ENCODE data around the gene TM7SF2. TPM values are rescaled to one million over a fixed set of nuclear protein-coding genes. Genes with fewer than 3 reads are reported as not detected.

Gene TM7SF2
- total and polyA plus RNA-seq, 2 of the 8 experiments (the other 6 are each of a cell fraction or from before 2014, with no cell fraction given) = 40.1 to 96.0 TPM

DNA sequence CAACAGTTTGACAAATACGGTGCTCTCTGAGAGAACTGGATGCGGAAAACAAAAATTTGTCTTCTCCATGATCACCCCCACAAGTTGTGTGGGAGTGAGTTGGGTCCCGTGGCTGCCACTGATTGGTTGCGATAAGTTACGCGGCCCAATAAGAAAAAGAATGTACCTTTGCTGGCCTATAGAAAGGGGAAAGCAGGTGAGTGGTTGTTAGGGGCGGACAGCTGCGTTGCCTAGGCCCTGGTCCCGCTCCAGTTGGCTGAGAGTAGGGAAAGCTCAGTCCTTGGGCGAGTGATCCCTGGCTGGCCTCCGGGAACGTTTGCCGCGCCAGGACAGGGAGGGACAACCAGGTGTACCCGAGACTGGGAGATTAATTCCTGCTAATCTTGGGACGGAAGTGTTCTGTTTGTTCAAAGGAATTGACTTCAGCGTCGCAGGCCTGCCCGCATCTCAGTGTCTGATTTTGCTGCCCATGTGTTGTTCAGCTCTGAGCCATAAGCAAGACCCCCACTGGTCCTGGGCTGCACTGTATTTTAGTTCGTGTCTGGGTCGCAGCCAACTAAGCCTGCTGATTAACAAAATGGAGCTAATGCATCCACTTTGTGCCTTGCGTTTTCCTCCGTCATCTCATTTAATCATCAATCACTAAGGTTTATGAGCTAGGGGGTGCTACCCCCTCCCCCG, 23.4 kb downstream of the TM7SF2 start:
- FAIRE-seq (peak; percentile 89), DNase-seq (ENCODE audit: low read depth in 1 of 2, low spot score in 2 of 2) (peak; percentile 75 to 88)
- Histone ChIP-seq H4K20me1 (replicated peaks in 1 of 2; ENCODE audit: control insufficient read depth in 1 of 2, insufficient read depth in 2 of 2, low read length in 2 of 2) (peaks cover 0 to 9% of the 10 kb centered on the region in 2 experiments), H2AK5ac (ENCODE audit: low read depth, low read length) (no peak overlapping the region), H4K91ac (replicated peaks; ENCODE audit: insufficient read length, low read length) (peak overlapping the region; percentile 77), H3K27me3 (replicated peaks in 1 of 4; ENCODE audit: control insufficient read depth in 3 of 4, extremely low read depth in 1 of 4, insufficient read depth in 3 of 4, low read length in 3 of 4) (no peaks in the 10 kb centered on the region), H3K4me1 (replicated peaks in 1 of 4; ENCODE audit: control insufficient read depth in 3 of 4, insufficient read depth in 4 of 4, low read length in 3 of 4) (peaks cover 0 to 13% (median 7%) of the 10 kb centered on the region in 4 experiments; a peak in 6 of 7 replicates), H3K23ac (ENCODE audit: insufficient read length) (no peak overlapping the region), H3K9ac (replicated peaks in 1 of 4; ENCODE audit: extremely low read depth in 1 of 4, low read depth in 3 of 4, low read length in 3 of 4) (peak overlapping the region in 3 of 4 experiments; percentile 97 to 99 (median 98); a peak in 6 of 7 replicates), H3K18ac (ENCODE audit: extremely low read depth, low read length) (peak overlapping the region; percentile 84), H3K27ac (ENCODE audit: low read depth, low read length) (peak overlapping the region; percentile 99), H3K36me3 (ENCODE audit: control insufficient read depth in 2 of 4, insufficient read depth in 4 of 4, low read length in 3 of 4) (peaks cover 7 to 20% (median 17%) of the 10 kb centered on the region in 4 experiments; a peak in 6 of 8 replicates), H3K14ac (ENCODE audit: insufficient read length) (no peak overlapping the region), H3K4ac (replicated peaks; ENCODE audit: insufficient read length, low read depth, low read length) (peak overlapping the region; percentile 63), H3K56ac (replicated peaks; ENCODE audit: insufficient read length, low read depth, low read length) (peak overlapping the region; percentile 85), H2BK12ac (ENCODE audit: low read depth, low read length) (peak overlapping the region; percentile 100; the same call in 1 of the 2 replicates), H2BK5ac (ENCODE audit: low read depth, low read length) (peak overlapping the region; percentile 100), H3K4me3 (ENCODE audit: extremely low read depth in 1 of 4, insufficient read depth in 2 of 4, low read depth in 3 of 4, low read length in 4 of 4) (peak overlapping the region; percentile 84 to 94 (median 88)), H3K4me2 (ENCODE audit: insufficient read depth in 1 of 2, low read depth in 2 of 2, low read length in 2 of 2) (peak overlapping the region; percentile 77 to 91), H2BK15ac (ENCODE audit: low read length) (no peak overlapping the region), H3K79me1 (ENCODE audit: low read depth, low read length) (peaks cover 3% of the 10 kb centered on the region; the same call in 1 of the 2 replicates), H3K79me2 (ENCODE audit: control insufficient read depth in 1 of 2, insufficient read depth in 2 of 2, low read length in 2 of 2) (peaks cover 0 to 15% of the 10 kb centered on the region in 2 experiments; a peak in 1 of 4 replicates), H2BK120ac (replicated peaks; ENCODE audit: low read depth, low read length) (no peak overlapping the region), H4K5ac (ENCODE audit: insufficient read length, low read depth, low read length) (peak overlapping the region; percentile 63), H4K8ac (ENCODE audit: extremely low read depth, insufficient read depth, low read length) (peak overlapping the region; percentile 98; the same call in 1 of the 2 replicates), H3K23me2 (ENCODE audit: low read depth, low read length) (peaks cover 14% of the 10 kb centered on the region), H2AFZ (ENCODE audit: low read length) (peak overlapping the region; percentile 76), H2BK20ac (ENCODE audit: low read length) (no peak overlapping the region), H3K9me3 (ENCODE audit: insufficient read depth in 2 of 2, low read depth in 1 of 2, low read length in 1 of 2) (no peaks in the 10 kb centered on the region; a peak in 1 of 4 replicates)
- ChIA-PET CTCF (ENCODE audit: partially characterized antibody) (interaction anchor here (0.8 to 3.0 kb wide), 13 partner anchors 10 to 266 kb away, joined by 3 to 14 read pairs (median 4); partner anchors contain the start of genes CAPN1, MRPL49, SPDYC and TM7SF2), POLR2A (ENCODE audit: partially characterized antibody) (interaction anchor here (0.6 to 15.8 kb wide), 23 partner anchors 8 to 258 kb away, joined by 3 to 305 read pairs (median 4); partner anchors contain the start of genes CAPN1, CDC42EP2, FAU and MRPL49)
- WGBS, 2 experiments (ENCODE audit: extremely low coverage in 1 of 2, insufficient coverage in 1 of 2, insufficient read length in 1 of 2, insufficient replicate concordance in 2 of 2, low coverage in 1 of 2, low lambda C conversion rate in 2 of 2, missing lambda C conversion rate in 1 of 2) = 7% methylated on average over 24 of the region's 24 CpGs; no CpG with 5 or more reads in 1 of the 2 experiments
- TF ChIP-seq KDM4A (IDR thresholded peaks at IDR 0.05; ENCODE audit: low read depth, low read length, severe bottlenecking) (peak; percentile 23), SIRT6 (IDR thresholded peaks at IDR 0.05; ENCODE audit: low read length) (no peak), SIX5 (IDR thresholded peaks at IDR 0.05; ENCODE audit: low read depth, low read length) (no peak), SP1 (IDR thresholded peaks at IDR 0.05; ENCODE audit: low read depth, low read length) (peak; percentile 96), HDAC6 (IDR thresholded peaks at IDR 0.05; ENCODE audit: low read depth, low read length) (no peak), MAFK (IDR thresholded peaks at IDR 0.05; ENCODE audit: low read depth, low read length) (no peak), EZH2 (IDR thresholded peaks at IDR 0.05; ENCODE audit: low read depth, low read length, severe bottlenecking) (no peak), TAF7 (optimal IDR thresholded peaks at IDR 0.05; ENCODE audit: borderline replicate concordance, low read depth, low read length) (peak; percentile 72), TBP (IDR thresholded peaks at IDR 0.05; ENCODE audit: low read depth, low read length) (peak; percentile 83)
- TF ChIP-seq, protein P1, sequence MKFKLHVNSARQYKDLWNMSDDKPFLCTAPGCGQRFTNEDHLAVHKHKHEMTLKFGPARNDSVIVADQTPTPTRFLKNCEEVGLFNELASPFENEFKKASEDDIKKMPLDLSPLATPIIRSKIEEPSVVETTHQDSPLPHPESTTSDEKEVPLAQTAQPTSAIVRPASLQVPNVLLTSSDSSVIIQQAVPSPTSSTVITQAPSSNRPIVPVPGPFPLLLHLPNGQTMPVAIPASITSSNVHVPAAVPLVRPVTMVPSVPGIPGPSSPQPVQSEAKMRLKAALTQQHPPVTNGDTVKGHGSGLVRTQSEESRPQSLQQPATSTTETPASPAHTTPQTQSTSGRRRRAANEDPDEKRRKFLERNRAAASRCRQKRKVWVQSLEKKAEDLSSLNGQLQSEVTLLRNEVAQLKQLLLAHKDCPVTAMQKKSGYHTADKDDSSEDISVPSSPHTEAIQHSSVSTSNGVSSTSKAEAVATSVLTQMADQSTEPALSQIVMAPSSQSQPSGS (IDR thresholded peaks at IDR 0.05; ENCODE audit: low read length) = no peak
